ENCODE data around the gene CYB5D1. TPM values are rescaled to one million over a fixed set of nuclear protein-coding genes. Genes with fewer than 3 reads are reported as not detected.

CYB5D1 gene
- total and polyA plus RNA-seq, 2 donors (not counting 1 experiment from before 2014, with no cell fraction given): 6.8 to 6.9 TPM

DNA sequence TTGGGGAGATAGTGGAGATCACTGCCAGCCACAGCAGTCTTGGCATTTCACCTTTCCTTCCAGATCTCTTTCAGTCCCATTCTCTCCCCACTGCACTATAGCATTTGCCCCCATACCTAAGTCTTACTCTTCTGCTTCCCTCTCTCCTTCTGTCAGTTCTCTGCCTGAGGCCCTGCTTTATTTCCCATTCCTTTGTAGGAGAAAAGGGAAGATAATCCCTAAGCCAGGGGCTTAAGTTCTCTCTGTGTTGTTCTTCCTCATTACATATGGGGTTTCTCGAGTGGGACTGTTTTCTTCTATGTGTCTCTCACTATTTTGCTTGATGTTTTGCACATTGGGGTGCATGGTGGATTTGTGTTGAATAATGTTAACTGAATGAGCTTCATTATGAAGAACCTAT lies 17.4 kb upstream of the CYB5D1 start:
- peak overlapping the region; percentile 32 for H3K4me2 ChIP-seq (ENCODE audit: extremely low read depth, insufficient read depth, low read length)
- H3K9me3 ChIP-seq (ENCODE audit: control insufficient read depth, insufficient read depth, low read depth, low read length): no peaks in the 10 kb centered on the region
- no peak for DNase-seq (ENCODE audit: low read depth in 2 of 2)
- no peaks in the 10 kb centered on the region for H4K20me1 ChIP-seq (ENCODE audit: control insufficient read depth, extremely low read depth, insufficient read depth, low read length)
- no peak for TF ChIP-seq EZH2 (IDR thresholded peaks at IDR 0.05; ENCODE audit: low read length, missing control alignments)
- H3K9ac ChIP-seq (ENCODE audit: insufficient read depth, low read length): no peak overlapping the region
- H3K27ac ChIP-seq (ENCODE audit: insufficient read depth, low read length): peak overlapping the region; percentile 100
- H2AFZ ChIP-seq (ENCODE audit: low read length): no peak overlapping the region
- peaks cover 11% of the 10 kb centered on the region for H3K36me3 ChIP-seq (ENCODE audit: control insufficient read depth, insufficient read depth, low read length)
- H3K27me3 ChIP-seq (ENCODE audit: control insufficient read depth, insufficient read depth, low read length): no peaks in the 10 kb centered on the region
- H3K4me3 ChIP-seq (replicated peaks in 1 of 4; ENCODE audit: control extremely low read depth in 1 of 4, insufficient read depth in 1 of 4, low read depth in 3 of 4, low read length in 4 of 4): peak overlapping the region in 2 of 4 experiments; percentile 22 to 92
- peaks cover 30% of the 10 kb centered on the region for H3K4me1 ChIP-seq (ENCODE audit: control insufficient read depth, extremely low read depth, insufficient read depth, low read length)
- H3K79me2 ChIP-seq (ENCODE audit: control insufficient read depth, insufficient read depth, low read length): peaks cover 39% of the 10 kb centered on the region

DNA sequence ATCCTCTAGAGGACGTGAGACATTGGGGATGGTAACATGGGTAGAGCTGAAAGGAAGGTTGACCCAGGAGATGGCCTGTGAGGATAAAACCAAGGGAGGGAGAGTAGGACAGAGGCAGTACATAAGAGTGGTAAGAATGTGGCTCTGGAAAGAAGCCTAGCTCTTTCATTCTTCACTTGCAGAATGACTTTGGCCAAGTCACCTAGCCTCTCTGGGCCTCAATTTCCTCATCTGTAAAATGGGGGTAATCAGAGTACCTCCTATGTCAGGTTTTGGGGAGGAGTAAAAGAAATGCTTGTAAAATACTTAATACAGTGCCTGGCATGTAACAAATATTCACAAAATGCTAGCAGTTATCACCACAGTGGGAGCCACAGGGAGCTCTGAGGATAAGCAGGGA lies 16.9 kb upstream of the CYB5D1 start:
- Histone ChIP-seq H2AFZ (ENCODE audit: low read length) (no peak overlapping the region), H3K36me3 (ENCODE audit: control insufficient read depth, insufficient read depth, low read length) (peaks cover 13% of the 10 kb centered on the region), H3K4me3 (replicated peaks in 1 of 4; ENCODE audit: control extremely low read depth in 1 of 4, insufficient read depth in 1 of 4, low read depth in 3 of 4, low read length in 4 of 4) (peak overlapping the region; percentile 21 to 92 (median 78)), H3K27ac (ENCODE audit: insufficient read depth, low read length) (peak overlapping the region; percentile 100), H3K4me2 (ENCODE audit: extremely low read depth, insufficient read depth, low read length) (peak overlapping the region; percentile 73), H3K9me3 (ENCODE audit: control insufficient read depth, insufficient read depth, low read depth, low read length) (no peaks in the 10 kb centered on the region), H3K4me1 (ENCODE audit: control insufficient read depth, extremely low read depth, insufficient read depth, low read length) (peaks cover 32% of the 10 kb centered on the region), H3K27me3 (ENCODE audit: control insufficient read depth, insufficient read depth, low read length) (no peaks in the 10 kb centered on the region), H3K9ac (ENCODE audit: insufficient read depth, low read length) (peak overlapping the region; percentile 53), H4K20me1 (ENCODE audit: control insufficient read depth, extremely low read depth, insufficient read depth, low read length) (no peaks in the 10 kb centered on the region), H3K79me2 (ENCODE audit: control insufficient read depth, insufficient read depth, low read length) (peaks cover 42% of the 10 kb centered on the region)
- no peak for DNase-seq (ENCODE audit: low read depth in 2 of 2)
- no peak for TF ChIP-seq EZH2 (IDR thresholded peaks at IDR 0.05; ENCODE audit: low read length, missing control alignments)
- TF ChIP-seq, protein P1, sequence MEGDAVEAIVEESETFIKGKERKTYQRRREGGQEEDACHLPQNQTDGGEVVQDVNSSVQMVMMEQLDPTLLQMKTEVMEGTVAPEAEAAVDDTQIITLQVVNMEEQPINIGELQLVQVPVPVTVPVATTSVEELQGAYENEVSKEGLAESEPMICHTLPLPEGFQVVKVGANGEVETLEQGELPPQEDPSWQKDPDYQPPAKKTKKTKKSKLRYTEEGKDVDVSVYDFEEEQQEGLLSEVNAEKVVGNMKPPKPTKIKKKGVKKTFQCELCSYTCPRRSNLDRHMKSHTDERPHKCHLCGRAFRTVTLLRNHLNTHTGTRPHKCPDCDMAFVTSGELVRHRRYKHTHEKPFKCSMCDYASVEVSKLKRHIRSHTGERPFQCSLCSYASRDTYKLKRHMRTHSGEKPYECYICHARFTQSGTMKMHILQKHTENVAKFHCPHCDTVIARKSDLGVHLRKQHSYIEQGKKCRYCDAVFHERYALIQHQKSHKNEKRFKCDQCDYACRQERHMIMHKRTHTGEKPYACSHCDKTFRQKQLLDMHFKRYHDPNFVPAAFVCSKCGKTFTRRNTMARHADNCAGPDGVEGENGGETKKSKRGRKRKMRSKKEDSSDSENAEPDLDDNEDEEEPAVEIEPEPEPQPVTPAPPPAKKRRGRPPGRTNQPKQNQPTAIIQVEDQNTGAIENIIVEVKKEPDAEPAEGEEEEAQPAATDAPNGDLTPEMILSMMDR (conservative IDR thresholded peaks at IDR 0.05 in 1 of 2, IDR thresholded peaks at IDR 0.05 in 1 of 2; ENCODE audit: low read depth in 1 of 2, low read length in 2 of 2): no peak

DNA sequence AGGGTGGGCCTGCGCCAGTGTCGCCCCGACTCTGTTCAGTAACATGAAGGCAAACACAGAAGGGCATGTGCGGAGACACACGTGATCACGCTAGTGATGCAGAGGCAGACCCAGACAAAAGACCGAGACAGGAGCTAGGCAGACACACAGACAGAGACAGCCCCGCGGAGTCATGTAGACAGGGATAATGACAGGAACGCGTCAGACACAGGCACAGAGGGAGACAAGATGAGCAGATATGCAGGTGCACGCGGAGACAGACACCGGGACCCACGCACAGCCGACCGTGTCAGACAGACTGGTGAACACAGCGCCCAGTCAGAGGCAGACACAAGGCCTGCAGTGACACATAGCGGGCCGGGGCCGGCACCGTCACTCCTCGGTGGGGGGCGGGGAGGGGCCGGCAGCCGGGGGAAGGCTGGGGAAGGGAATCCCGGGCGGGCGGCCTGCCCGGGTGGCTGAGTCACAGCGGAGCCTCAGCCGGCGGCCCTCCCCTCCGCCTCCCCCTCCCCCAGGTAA lies 16.3 kb upstream of the CYB5D1 start:
- Histone ChIP-seq H3K27ac (ENCODE audit: insufficient read depth, low read length) (peak overlapping the region; percentile 100), H3K4me1 (ENCODE audit: control insufficient read depth, extremely low read depth, insufficient read depth, low read length) (peaks cover 32% of the 10 kb centered on the region), H3K27me3 (ENCODE audit: control insufficient read depth, insufficient read depth, low read length) (no peaks in the 10 kb centered on the region), H2AFZ (ENCODE audit: low read length) (no peak overlapping the region), H3K36me3 (ENCODE audit: control insufficient read depth, insufficient read depth, low read length) (peaks cover 15% of the 10 kb centered on the region), H3K79me2 (ENCODE audit: control insufficient read depth, insufficient read depth, low read length) (peaks cover 47% of the 10 kb centered on the region), H3K9me3 (ENCODE audit: control insufficient read depth, insufficient read depth, low read depth, low read length) (no peaks in the 10 kb centered on the region), H3K4me2 (ENCODE audit: extremely low read depth, insufficient read depth, low read length) (peak overlapping the region; percentile 86), H3K9ac (ENCODE audit: insufficient read depth, low read length) (peak overlapping the region; percentile 98), H4K20me1 (ENCODE audit: control insufficient read depth, extremely low read depth, insufficient read depth, low read length) (no peaks in the 10 kb centered on the region), H3K4me3 (replicated peaks in 1 of 4; ENCODE audit: control extremely low read depth in 1 of 4, insufficient read depth in 1 of 4, low read depth in 3 of 4, low read length in 4 of 4) (peak overlapping the region; percentile 70 to 92 (median 87))
- TF ChIP-seq, protein P1 (conservative IDR thresholded peaks at IDR 0.05 in 1 of 2, IDR thresholded peaks at IDR 0.05 in 1 of 2; ENCODE audit: low read depth in 1 of 2, low read length in 2 of 2): no peak
- TF ChIP-seq EZH2 (IDR thresholded peaks at IDR 0.05; ENCODE audit: low read length, missing control alignments): no peak
- peak; percentile 91 for DNase-seq (ENCODE audit: low read depth in 2 of 2)

Measured in fibroblast of lung (primary cell).